ENCODE measurements around the gene SSBP3.

SSBP3 gene

GRCh38 chr1:54305906-54306514 lies 100.2 kb downstream of the SSBP3 start:
- no peak for DNase-seq (ENCODE audit: low spot score)

GRCh38 chr1:54304518-54304917 lies 101.7 kb downstream of the SSBP3 start:
- DNase-seq (ENCODE audit: low spot score): no peak

- DNase-seq (ENCODE audit: low spot score): no peak
Observed at GRCh38 chr1:54302951-54303843, 103.0 kb downstream of the SSBP3 start.

- DNase-seq (ENCODE audit: low spot score): no peak
Observed at GRCh38 chr1:54302549-54302948, 103.6 kb downstream of the SSBP3 start.

- no peak for DNase-seq (ENCODE audit: low spot score)
Observed at GRCh38 chr1:54301497-54301896, 104.7 kb downstream of the SSBP3 start.

GRCh38 chr1:54300401-54300800 lies 105.8 kb downstream of the SSBP3 start:
- DNase-seq (ENCODE audit: low spot score): no peak

GRCh38 chr1:54299037-54299436 lies 107.2 kb downstream of the SSBP3 start:
- DNase-seq (ENCODE audit: low spot score): no peak

GRCh38 chr1:54298284-54299033 lies 107.7 kb downstream of the SSBP3 start:
- DNase-seq (ENCODE audit: low spot score): no peak

- DNase-seq (ENCODE audit: low spot score): no peak
Observed at GRCh38 chr1:54297596-54298283, 108.5 kb downstream of the SSBP3 start.

GRCh38 chr1:54296666-54297065 lies 109.5 kb downstream of the SSBP3 start:
- no peak for DNase-seq (ENCODE audit: low spot score)

- DNase-seq (ENCODE audit: low spot score): no peak
Observed at GRCh38 chr1:54294887-54295286, 111.3 kb downstream of the SSBP3 start.

GRCh38 chr1:54292002-54292911 lies 113.9 kb downstream of the SSBP3 start:
- DNase-seq (ENCODE audit: low spot score): no peak

GRCh38 chr1:54291276-54292001 lies 114.8 kb downstream of the SSBP3 start:
- no peak for DNase-seq (ENCODE audit: low spot score)

GRCh38 chr1:54290506-54291184 lies 115.5 kb downstream of the SSBP3 start:
- peak; percentile 36 for DNase-seq (ENCODE audit: low spot score)

- DNase-seq (ENCODE audit: low spot score): no peak
Observed at GRCh38 chr1:54289712-54290233, 116.4 kb downstream of the SSBP3 start.

GRCh38 chr1:54287801-54288211 lies 118.4 kb downstream of the SSBP3 start:
- no peak for DNase-seq (ENCODE audit: low spot score)

- no peak for DNase-seq (ENCODE audit: low spot score)
Observed at GRCh38 chr1:54287176-54287650, 119.0 kb downstream of the SSBP3 start.

GRCh38 chr1:54285815-54286345 lies 120.3 kb downstream of the SSBP3 start:
- DNase-seq (ENCODE audit: low spot score): no peak

Measured in SW480 (cell line).